ENCODE measurements around the gene PITPNC1.
A peak's percentile ranks its signal among the peaks of the same experiment; 100 is the strongest.

Gene PITPNC1

GRCh38 chr17:67491009-67491680 is 114.1 kb downstream of the PITPNC1 start:
- DNase-seq = peak; percentile 99 to 100
- Histone ChIP-seq H2BK5ac (ENCODE audit: low read depth, low read length, poor library complexity) (no peak overlapping the region), H3K4ac (ENCODE audit: low read depth, low read length) (no peak overlapping the region), H3K79me2 (ENCODE audit: control insufficient read depth, insufficient read depth, low read length, poor library complexity) (no peaks in the 10 kb centered on the region), H3K9ac (ENCODE audit: low read length) (no peak overlapping the region), H2BK12ac (ENCODE audit: low read length) (no peak overlapping the region), H3K18ac (ENCODE audit: low read length) (no peak overlapping the region), H3K4me2 (ENCODE audit: low read length) (no peak overlapping the region), H3K23ac (ENCODE audit: low read length) (no peak overlapping the region), H2AFZ (ENCODE audit: insufficient read depth, low read length, poor library complexity) (no peak overlapping the region), H3K4me3 (ENCODE audit: low read depth, low read length) (no peak overlapping the region), H2BK120ac (ENCODE audit: insufficient read depth, low read length, poor library complexity) (no peak overlapping the region), H3K27me3 (ENCODE audit: insufficient read depth, low read length) (no peaks in the 10 kb centered on the region), H3K9me3 (ENCODE audit: insufficient read depth, low read depth, low read length) (no peaks in the 10 kb centered on the region), H3K79me1 (ENCODE audit: low read length) (no peaks in the 10 kb centered on the region), H2AK5ac (ENCODE audit: low read length) (no peak overlapping the region), H4K8ac (ENCODE audit: low read depth, low read length) (no peak overlapping the region), H3K14ac (ENCODE audit: low read length) (no peak overlapping the region), H4K12ac (ENCODE audit: low read depth, low read length) (no peak overlapping the region), H4K91ac (ENCODE audit: low read depth, low read length) (no peak overlapping the region), H3K4me1 (ENCODE audit: control insufficient read depth in 1 of 2, insufficient read depth in 2 of 2, low read length in 2 of 2) (peaks cover 9 to 10% of the 10 kb centered on the region in 2 experiments), H3K27ac (ENCODE audit: low read depth, low read length) (no peak overlapping the region), H3K36me3 (ENCODE audit: control insufficient read depth in 1 of 2, insufficient read depth in 2 of 2, low read length in 2 of 2) (no peaks in the 10 kb centered on the region)
- no CpG with 5 or more reads among the region's 18 CpGs for WGBS (ENCODE audit: extremely low coverage, insufficient coverage, insufficient read length)

DNA sequence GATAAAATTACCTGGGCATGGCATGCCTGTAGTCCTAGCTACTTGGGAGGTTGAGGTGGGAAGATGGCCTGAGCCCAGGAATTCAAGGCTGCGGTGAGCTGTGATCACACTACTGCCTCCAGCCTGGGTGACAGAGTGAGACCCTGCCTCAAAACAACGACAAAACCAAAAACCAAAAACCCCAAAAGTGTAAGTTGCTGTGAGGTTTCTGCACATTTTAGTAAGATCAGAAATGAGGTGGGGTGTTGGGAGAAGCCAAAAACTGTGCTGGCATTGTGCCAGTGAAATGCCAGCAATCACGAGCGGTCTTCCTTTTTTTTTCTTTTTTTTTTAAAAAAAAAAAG is 114.6 kb downstream of the PITPNC1 start:
- peaks cover 9 to 10% of the 10 kb centered on the region in 2 experiments for H3K4me1 ChIP-seq (ENCODE audit: control insufficient read depth in 1 of 2, insufficient read depth in 2 of 2, low read length in 2 of 2)
- H3K9ac ChIP-seq (ENCODE audit: low read length) = no peak overlapping the region
- H2BK5ac ChIP-seq (ENCODE audit: low read depth, low read length, poor library complexity) = no peak overlapping the region
- no peak overlapping the region for H3K14ac ChIP-seq (ENCODE audit: low read length)
- no peak for DNase-seq
- H2AK5ac ChIP-seq (ENCODE audit: low read length) = no peak overlapping the region
- no peaks in the 10 kb centered on the region for H3K36me3 ChIP-seq (ENCODE audit: control insufficient read depth in 1 of 2, insufficient read depth in 2 of 2, low read length in 2 of 2)
- no peaks in the 10 kb centered on the region for H3K9me3 ChIP-seq (ENCODE audit: insufficient read depth, low read depth, low read length)
- H3K4ac ChIP-seq (ENCODE audit: low read depth, low read length) = no peak overlapping the region
- H3K23ac ChIP-seq (ENCODE audit: low read length) = no peak overlapping the region
- no peak overlapping the region for H3K4me2 ChIP-seq (ENCODE audit: low read length)
- no peak overlapping the region for H3K27ac ChIP-seq (ENCODE audit: low read depth, low read length)
- H4K8ac ChIP-seq (ENCODE audit: low read depth, low read length) = no peak overlapping the region
- H4K12ac ChIP-seq (ENCODE audit: low read depth, low read length) = no peak overlapping the region
- WGBS (ENCODE audit: extremely low coverage, insufficient coverage, insufficient read length) = no CpG with 5 or more reads among the region's 4 CpGs
- no peak overlapping the region for H2BK120ac ChIP-seq (ENCODE audit: insufficient read depth, low read length, poor library complexity)
- no peak overlapping the region for H2AFZ ChIP-seq (ENCODE audit: insufficient read depth, low read length, poor library complexity)
- H3K4me3 ChIP-seq (ENCODE audit: low read depth, low read length) = no peak overlapping the region
- H2BK12ac ChIP-seq (ENCODE audit: low read length) = no peak overlapping the region
- no peak overlapping the region for H4K91ac ChIP-seq (ENCODE audit: low read depth, low read length)
- no peaks in the 10 kb centered on the region for H3K79me1 ChIP-seq (ENCODE audit: low read length)
- no peaks in the 10 kb centered on the region for H3K27me3 ChIP-seq (ENCODE audit: insufficient read depth, low read length)
- no peaks in the 10 kb centered on the region for H3K79me2 ChIP-seq (ENCODE audit: control insufficient read depth, insufficient read depth, low read length, poor library complexity)
- H3K18ac ChIP-seq (ENCODE audit: low read length) = no peak overlapping the region

- Histone ChIP-seq H4K8ac (ENCODE audit: low read depth, low read length) (no peak overlapping the region), H2AK5ac (ENCODE audit: low read length) (no peak overlapping the region), H3K4me2 (ENCODE audit: low read length) (no peak overlapping the region), H3K9ac (ENCODE audit: low read length) (no peak overlapping the region), H2BK12ac (ENCODE audit: low read length) (no peak overlapping the region), H3K4ac (ENCODE audit: low read depth, low read length) (no peak overlapping the region), H3K4me3 (ENCODE audit: low read depth, low read length) (no peak overlapping the region), H3K79me1 (ENCODE audit: low read length) (no peaks in the 10 kb centered on the region), H3K14ac (ENCODE audit: low read length) (no peak overlapping the region), H3K27ac (ENCODE audit: low read depth, low read length) (no peak overlapping the region), H3K4me1 (ENCODE audit: control insufficient read depth in 1 of 2, insufficient read depth in 2 of 2, low read length in 2 of 2) (peaks cover 9 to 10% of the 10 kb centered on the region in 2 experiments), H4K12ac (ENCODE audit: low read depth, low read length) (no peak overlapping the region), H3K79me2 (ENCODE audit: control insufficient read depth, insufficient read depth, low read length, poor library complexity) (no peaks in the 10 kb centered on the region), H3K27me3 (ENCODE audit: insufficient read depth, low read length) (no peaks in the 10 kb centered on the region), H4K91ac (ENCODE audit: low read depth, low read length) (no peak overlapping the region), H2BK120ac (ENCODE audit: insufficient read depth, low read length, poor library complexity) (no peak overlapping the region), H2AFZ (ENCODE audit: insufficient read depth, low read length, poor library complexity) (no peak overlapping the region), H3K18ac (ENCODE audit: low read length) (no peak overlapping the region), H2BK5ac (ENCODE audit: low read depth, low read length, poor library complexity) (no peak overlapping the region), H3K9me3 (ENCODE audit: insufficient read depth, low read depth, low read length) (no peaks in the 10 kb centered on the region), H3K36me3 (ENCODE audit: control insufficient read depth in 1 of 2, insufficient read depth in 2 of 2, low read length in 2 of 2) (no peaks in the 10 kb centered on the region), H3K23ac (ENCODE audit: low read length) (no peak overlapping the region)
- DNase-seq = no peak
- WGBS (ENCODE audit: extremely low coverage, insufficient coverage, insufficient read length) = no CpG with 5 or more reads among the region's 5 CpGs
Observed at GRCh38 chr17:67492251-67492740, 115.2 kb downstream of the PITPNC1 start.

DNA sequence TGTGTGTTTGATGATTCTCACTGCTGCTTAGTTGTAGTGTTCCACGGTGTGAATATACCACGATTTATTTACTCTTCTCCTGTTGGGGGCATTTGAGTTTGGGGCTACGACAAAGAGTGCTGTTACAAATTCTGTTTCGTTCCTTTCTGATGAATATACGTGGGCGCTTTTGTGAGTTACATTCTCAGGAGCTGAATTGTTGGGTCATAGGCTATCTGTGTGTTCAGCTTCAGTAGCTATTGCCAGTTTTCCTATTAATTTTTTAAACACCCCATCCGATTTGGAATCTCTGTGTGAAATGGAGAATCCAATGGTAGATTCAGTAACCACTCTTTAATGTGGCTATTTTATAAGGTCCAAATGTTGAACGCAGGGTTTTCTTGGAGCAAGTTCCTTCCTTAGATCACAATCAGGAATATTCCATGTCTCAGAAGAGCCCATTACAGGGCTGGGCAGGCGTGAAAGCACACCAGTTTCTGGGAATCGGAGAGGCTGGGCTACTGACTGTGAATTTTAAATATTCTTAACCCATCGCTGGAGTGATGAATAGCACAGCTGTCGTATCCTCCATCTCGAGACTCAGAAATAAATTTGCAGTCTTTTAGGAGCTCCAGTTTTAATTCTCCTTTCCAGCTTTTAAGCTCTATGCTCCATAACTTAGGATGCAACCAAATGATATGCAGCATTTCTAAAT is 115.9 kb downstream of the PITPNC1 start:
- no peak overlapping the region for H3K18ac ChIP-seq (ENCODE audit: low read length)
- no peak overlapping the region for H3K23ac ChIP-seq (ENCODE audit: low read length)
- no peak overlapping the region for H2BK120ac ChIP-seq (ENCODE audit: insufficient read depth, low read length, poor library complexity)
- peaks cover 7 to 9% of the 10 kb centered on the region in 2 experiments for H3K4me1 ChIP-seq (ENCODE audit: control insufficient read depth in 1 of 2, insufficient read depth in 2 of 2, low read length in 2 of 2)
- no peaks in the 10 kb centered on the region for H3K27me3 ChIP-seq (ENCODE audit: insufficient read depth, low read length)
- no CpG with 5 or more reads among the region's 13 CpGs for WGBS (ENCODE audit: extremely low coverage, insufficient coverage, insufficient read length)
- H3K79me2 ChIP-seq (ENCODE audit: control insufficient read depth, insufficient read depth, low read length, poor library complexity) = no peaks in the 10 kb centered on the region
- no peak overlapping the region for H3K4me2 ChIP-seq (ENCODE audit: low read length)
- H3K4me3 ChIP-seq (ENCODE audit: low read depth, low read length) = no peak overlapping the region
- DNase-seq = no peak
- H3K36me3 ChIP-seq (ENCODE audit: control insufficient read depth in 1 of 2, insufficient read depth in 2 of 2, low read length in 2 of 2) = no peaks in the 10 kb centered on the region
- no peak overlapping the region for H2BK5ac ChIP-seq (ENCODE audit: low read depth, low read length, poor library complexity)
- H4K12ac ChIP-seq (ENCODE audit: low read depth, low read length) = no peak overlapping the region
- H3K27ac ChIP-seq (ENCODE audit: low read depth, low read length) = no peak overlapping the region
- no peak overlapping the region for H3K4ac ChIP-seq (ENCODE audit: low read depth, low read length)
- H3K9me3 ChIP-seq (ENCODE audit: insufficient read depth, low read depth, low read length) = no peaks in the 10 kb centered on the region
- H2AFZ ChIP-seq (ENCODE audit: insufficient read depth, low read length, poor library complexity) = no peak overlapping the region
- H2AK5ac ChIP-seq (ENCODE audit: low read length) = no peak overlapping the region
- H3K9ac ChIP-seq (ENCODE audit: low read length) = no peak overlapping the region
- H3K79me1 ChIP-seq (ENCODE audit: low read length) = no peaks in the 10 kb centered on the region
- H4K91ac ChIP-seq (ENCODE audit: low read depth, low read length) = no peak overlapping the region
- H2BK12ac ChIP-seq (ENCODE audit: low read length) = no peak overlapping the region
- H3K14ac ChIP-seq (ENCODE audit: low read length) = no peak overlapping the region
- H4K8ac ChIP-seq (ENCODE audit: low read depth, low read length) = no peak overlapping the region
